ENCODE data around the gene ATP9A.
"Not testable (repeated sequence)": the region's sequence is repeated elsewhere in the genome, so short reads cannot be mapped to it uniquely, and the experiment has no call there.

ATP9A gene

GRCh38 chr20:51653226-51653625, 115.0 kb downstream of the ATP9A start:
- no peak for DNase-seq

GRCh38 chr20:51651921-51652549, 116.2 kb downstream of the ATP9A start:
- DNase-seq: no peak

DNA sequence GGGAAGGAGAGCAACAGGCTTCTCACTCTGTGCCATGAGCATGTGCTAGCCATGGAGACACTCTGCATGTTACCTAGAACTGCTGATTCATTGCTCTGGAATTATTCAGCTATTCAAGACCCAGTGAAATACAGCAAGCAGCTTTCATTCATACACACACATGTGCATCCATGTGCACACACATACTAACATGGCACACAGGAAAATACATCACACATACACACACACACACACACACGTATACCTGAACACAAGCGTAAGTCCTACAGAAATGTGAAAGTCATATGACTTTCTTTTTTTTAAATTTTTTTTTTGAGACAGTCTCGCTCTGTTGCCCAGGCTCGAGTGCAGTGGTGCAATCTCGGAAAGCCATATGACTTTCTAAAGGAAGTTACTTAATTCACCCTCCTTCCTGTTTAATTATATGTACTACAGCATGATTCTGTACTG, 117.5 kb downstream of the ATP9A start:
- DNase-seq: peak; percentile 76

GRCh38 chr20:51648571-51648947, 119.6 kb downstream of the ATP9A start:
- no peak for DNase-seq

DNA sequence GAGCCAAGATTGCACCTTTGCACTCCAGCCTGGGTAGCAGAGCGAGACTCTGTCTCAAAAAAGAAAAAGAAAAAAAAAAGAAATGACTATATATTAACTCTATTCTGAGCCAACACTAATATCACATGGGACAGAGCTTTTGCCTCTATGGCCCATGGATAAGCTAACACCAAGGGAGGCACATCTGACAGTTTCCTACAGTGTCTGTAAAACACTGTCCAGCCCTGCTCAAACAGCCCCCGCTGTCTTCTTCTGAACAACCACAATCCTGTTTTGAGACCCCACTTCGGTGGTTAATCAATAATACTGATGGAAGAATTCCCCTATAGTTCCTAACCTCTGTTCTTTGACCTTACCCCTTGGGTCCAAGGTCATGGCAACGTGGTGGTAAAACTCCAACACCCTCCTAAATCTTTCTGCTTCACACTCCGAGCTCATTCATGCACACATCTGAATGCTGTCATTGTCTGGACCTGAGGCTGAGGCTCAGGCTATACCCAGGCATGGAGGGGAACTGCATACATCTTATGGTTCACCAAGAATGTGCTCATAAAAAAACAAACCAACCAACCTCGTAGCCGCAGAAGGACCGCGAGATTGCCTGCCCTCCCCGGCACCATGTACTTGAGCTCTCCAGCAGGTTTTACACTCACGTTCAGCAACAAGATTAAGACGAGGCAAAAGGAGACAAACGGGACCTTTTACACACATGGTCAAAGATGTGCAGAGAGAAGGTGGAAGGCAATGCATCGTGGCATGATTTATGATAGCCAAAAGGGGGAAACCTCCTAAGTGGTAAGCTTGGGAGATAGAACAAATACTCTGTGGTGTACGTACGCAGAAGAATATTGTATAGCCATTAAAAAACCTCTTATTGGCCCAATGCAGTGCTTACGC, 120.3 kb downstream of the ATP9A start:
- DNase-seq: no peak

- DNase-seq: not testable (repeated sequence)
Measured at GRCh38 chr20:51643810-51644209, 124.4 kb downstream of the ATP9A start.

DNA sequence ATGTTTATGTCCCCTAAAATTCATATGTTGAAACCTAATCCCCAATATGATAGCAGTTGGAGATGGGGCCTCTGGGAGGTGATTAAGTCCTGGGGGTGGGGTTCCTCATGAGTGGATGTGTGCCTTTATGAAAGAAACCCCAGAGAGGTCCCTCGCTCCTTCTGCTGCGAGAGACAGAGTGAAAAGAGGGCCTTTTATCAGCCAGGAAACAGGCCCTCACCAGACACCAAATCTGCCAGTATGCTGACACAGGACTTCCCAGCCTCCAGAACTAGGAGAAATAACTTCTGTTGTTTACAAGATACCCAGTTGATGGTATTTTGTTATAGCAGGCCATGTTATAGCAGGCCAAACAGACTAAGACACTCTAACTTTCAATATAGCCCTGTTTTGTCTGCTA, 124.8 kb downstream of the ATP9A start:
- no peak for DNase-seq

DNA sequence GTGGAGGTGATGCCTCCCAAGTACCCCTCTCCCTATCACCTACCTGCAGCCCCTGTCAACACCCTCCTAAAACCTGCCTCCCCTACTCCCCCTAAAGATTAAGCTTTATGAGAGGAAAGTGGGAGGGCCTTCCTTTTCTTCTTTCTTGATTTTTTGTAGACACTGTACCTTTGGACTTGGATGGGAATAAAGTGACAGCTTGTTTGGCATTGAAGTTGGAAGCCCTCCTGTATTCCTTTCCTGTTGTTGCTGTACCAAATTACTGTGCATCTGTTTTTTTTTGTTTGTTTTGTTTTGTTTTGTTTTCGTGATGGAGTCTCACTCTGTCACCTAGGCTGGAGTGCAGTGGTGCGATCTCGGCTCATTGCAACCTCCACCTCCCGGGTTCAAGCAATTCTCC, 126.3 kb downstream of the ATP9A start:
- no peak for DNase-seq

DNA sequence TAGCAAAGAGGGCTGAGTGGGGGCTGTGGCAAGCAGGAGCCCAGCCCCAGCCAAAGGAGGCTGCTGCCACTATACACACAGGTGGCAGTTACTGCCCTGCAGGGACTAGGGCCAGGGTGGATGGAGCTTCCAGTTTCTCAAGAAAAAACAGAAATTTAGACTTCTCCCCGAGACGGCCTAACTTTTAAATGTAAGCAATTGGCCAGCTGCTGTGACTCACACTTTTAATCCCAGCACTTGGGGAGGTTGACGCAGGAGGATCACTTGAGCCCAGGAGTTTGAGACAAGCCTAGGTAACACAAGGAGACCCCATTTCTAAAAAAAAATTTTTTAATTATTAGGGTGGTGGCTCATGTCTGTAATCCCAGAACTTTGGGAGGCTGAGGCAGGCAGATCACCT, 127.4 kb downstream of the ATP9A start:
- no peak for DNase-seq

- peak; percentile 56 for DNase-seq
Measured at GRCh38 chr20:51639206-51639832, 128.9 kb downstream of the ATP9A start.

- DNase-seq: no peak
Measured at GRCh38 chr20:51637241-51637640, 130.9 kb downstream of the ATP9A start.

- DNase-seq: no peak
Measured at GRCh38 chr20:51636123-51636522, 132.1 kb downstream of the ATP9A start.

GRCh38 chr20:51635680-51636079, 132.5 kb downstream of the ATP9A start:
- DNase-seq: no peak

DNA sequence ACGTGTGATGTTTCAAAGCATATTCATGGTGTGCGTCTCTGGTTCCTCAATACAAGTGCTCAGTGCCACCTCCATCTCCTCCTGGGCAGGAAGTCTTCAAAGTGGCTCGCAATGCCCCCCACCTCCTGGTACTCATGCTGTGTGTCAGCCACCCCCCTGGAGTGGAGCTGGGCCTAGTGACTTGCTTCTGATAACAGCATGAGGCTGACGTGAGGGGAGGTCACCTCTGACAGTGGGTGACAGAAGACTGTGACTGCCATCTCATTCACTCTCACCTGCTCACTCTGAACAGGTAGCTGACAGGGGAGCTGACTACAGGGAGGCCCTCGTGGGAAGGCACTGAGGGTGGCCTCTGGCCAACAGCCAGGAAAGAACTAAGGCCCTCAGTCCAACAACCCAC, 133.3 kb downstream of the ATP9A start:
- DNase-seq: no peak

DNA sequence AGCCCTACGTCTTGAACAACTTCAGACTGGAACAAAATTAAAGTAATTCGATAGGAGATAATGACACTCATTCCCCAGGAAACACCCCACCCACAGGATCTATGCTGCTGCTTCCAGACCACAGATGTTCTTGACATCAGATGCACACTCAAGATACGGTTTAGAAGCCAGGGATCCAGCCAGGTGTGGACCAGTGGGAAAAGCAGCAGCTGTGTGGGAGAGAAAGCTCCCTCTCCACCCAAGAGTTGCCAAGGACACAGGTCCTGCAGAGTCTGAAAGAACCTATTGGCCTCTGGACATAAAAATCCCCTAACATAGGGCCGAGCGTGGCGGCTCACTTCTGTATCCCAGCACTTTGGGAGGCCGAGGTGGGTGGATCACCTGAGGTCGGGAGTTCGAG, 133.9 kb downstream of the ATP9A start:
- no peak for DNase-seq

GRCh38 chr20:51633430-51633829, 134.8 kb downstream of the ATP9A start:
- DNase-seq: no peak

GRCh38 chr20:51631953-51632352, 136.2 kb downstream of the ATP9A start:
- no peak for DNase-seq

GRCh38 chr20:51631011-51631950, 136.9 kb downstream of the ATP9A start:
- peak; percentile 95 for DNase-seq

DNA sequence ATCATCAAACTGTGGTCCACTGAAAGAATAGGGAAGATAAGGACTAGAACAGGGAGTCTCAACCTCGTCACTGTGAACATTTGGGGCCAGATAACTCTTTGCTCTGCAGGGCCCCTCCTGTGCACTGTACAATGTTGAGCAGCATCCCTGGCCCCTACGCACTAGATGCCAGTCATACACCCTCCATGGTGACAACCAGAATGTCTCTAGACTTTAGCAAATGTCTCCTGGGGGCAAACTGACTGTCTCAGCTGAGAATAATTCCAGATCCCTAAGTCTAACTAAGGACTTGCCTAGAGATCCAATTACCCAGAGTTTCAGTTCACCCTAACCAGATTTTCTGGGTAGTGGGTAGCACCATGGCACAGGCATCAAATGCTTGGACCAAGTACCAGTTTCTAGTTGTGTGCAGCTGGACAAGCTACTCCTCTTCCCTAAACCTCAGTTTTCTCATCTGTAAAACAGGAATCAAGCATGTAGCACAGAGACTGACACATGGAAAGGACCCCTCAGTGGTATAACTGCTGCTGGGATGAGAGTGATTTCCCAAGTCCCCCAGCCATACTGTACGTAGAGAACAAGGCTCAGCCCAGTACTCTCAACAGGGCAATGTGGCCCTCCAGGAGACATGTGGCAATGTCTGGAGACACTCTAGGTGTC, 138.7 kb downstream of the ATP9A start:
- no peak for DNase-seq

GRCh38 chr20:51628533-51629398, 139.4 kb downstream of the ATP9A start:
- DNase-seq: peak; percentile 59

DNA sequence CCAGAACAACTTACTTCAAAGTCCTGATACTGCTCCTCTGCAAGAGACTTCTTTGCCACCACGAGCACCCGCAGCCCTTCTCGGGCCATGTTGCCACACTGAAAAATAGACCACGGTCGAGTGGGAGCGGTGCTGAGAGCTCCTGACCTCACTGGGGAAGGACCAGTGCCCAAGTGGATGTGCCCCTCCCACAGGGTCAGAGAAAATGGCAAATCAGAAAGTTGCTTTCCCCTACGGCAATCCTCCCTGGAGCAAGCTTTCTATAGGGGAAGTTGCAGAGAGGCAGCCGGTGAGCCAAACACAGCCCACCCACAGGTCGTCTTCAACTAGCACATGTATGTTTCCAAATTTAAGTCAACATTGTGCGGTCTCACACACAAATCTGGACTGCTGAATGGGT, 140.6 kb downstream of the ATP9A start:
- no peak for DNase-seq

All from fibroblast of upper back skin (primary cell).